Raji (cell line): Measurements from ENCODE around the gene MED12.
A peak's percentile ranks its signal among the peaks of the same experiment; 100 is the strongest.

Experiments used
- POLR2A ChIP-seq: IDR thresholded peaks from 2 replicates; pipeline ENCODE4 v1.6.1; 2011; ENCODE audit warnings: low read depth, low read length, control low read depth; ENCODE audit not compliant: insufficient read depth

MED12 gene

DNA sequence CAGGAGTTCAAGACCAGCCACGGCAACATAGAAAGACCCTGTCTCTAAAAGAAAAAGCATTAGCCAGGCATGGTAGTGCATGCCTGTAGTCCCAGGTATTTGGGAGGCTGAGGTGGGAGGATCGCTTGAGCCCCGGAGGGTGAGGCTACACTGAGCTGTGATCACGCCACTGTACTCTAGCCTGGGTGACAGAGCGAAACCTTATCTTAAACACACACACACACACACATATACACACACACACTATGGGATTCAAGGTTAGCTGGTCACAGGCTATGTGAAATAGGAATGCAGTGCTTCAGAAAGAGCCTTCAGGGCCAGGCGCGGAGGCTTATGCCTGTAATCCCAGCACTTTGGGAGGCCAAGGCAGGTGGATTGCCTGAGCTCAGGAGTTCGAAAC lies 49.7 kb downstream of the MED12 start:
- TF ChIP-seq POLR2A, result no peak

GRCh38 chrX:71169586-71169985 lies 51.2 kb downstream of the MED12 start:
- TF ChIP-seq POLR2A, result no peak

DNA sequence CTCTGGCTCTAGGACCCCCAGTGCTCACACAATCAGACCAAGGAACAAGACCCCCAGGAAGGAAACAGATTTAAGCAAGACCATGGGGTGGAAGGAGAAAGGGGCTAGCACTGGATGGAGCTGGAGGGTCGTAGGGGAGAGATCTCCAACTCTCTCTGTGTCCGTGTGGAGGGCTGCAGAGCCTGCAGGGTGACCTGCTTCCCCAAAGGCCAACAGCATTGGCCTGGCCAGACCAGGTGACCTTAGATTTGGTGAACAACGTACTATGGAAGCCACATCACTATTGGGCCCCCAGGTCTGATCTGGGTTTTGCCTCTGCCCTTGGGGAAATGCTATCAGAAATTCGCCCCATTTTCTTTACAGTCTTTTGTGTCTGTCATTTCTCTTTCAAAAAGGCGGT lies 52.3 kb downstream of the MED12 start:
- TF ChIP-seq POLR2A, result no peak

DNA sequence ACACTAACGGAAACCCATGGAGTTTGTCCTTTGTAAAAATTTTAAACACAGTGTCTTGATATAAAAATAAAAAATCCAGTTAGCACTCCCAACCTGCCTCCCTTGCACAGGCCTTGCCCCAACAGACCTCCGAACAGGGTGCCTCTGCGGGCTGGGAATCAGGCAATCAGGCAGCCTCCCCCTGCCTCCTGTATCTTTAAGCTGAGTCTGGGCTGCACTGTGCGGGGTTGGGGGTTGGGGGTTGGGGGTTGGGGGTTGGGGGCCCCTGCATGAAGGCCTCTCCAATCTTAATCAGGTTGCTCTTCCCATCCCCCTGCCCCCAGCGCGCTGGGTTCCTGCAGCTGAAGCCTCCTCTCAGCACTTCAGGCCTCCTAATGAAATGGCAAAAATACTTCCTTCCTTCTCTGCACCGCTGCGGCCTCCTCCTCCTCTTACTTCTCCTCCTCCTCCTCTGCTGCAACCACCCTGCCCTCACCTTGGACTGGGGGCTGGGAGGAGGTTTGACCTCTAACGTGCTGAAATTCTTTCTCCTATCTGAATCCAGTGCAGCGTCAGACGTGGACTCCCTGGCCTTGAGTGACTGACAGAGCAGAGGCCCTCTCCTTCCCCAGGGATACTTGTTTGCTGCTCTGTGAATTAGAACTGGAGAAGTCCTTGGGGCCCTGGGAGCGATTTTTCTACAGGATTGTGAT lies 52.9 kb downstream of the MED12 start:
- no peak for TF ChIP-seq POLR2A

- no peak for TF ChIP-seq POLR2A
These were observed 55.0 kb downstream of the MED12 start for GRCh38 chrX:71173440-71173839.

GRCh38 chrX:71174795-71175194 lies 56.4 kb downstream of the MED12 start:
- no peak for TF ChIP-seq POLR2A

DNA sequence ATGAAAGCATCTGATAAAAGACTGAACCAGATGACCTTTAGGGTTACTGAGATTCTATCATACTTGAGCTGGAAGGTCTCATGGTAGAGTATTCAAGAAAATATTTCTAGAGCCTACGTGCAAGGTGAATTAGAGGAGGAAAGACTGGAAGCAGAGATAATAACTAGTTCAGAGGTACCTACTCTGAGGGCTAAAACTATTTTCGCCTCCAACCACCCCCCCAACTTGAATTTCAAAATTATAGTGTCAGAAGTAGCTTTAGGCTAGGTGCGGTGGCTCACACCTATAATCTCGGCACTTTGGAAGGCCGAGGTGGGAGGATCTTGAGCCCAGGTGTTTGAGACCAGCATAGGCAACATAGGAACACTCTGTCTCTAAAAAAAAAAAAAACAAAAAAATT lies 57.1 kb downstream of the MED12 start:
- TF ChIP-seq POLR2A, result no peak

DNA sequence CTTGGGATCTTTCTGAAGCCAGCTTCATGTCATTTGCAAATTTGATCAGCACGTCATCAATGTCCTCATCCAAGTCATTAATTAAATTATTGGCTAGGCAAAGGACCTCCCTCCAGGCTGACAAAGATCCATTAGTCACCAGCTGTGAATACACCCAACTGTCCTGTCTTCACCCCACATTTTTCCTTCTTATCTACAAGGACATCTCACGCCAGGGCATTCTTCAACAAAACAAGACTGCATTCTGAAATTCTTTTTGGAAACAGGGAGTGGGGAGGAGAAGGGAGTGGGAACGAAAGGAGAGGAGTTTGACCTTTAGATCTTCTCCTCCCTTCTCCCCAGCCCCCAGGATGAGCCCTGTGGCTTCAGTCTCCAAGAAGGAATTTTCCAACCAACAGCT lies 58.9 kb downstream of the MED12 start:
- TF ChIP-seq POLR2A, result no peak

DNA sequence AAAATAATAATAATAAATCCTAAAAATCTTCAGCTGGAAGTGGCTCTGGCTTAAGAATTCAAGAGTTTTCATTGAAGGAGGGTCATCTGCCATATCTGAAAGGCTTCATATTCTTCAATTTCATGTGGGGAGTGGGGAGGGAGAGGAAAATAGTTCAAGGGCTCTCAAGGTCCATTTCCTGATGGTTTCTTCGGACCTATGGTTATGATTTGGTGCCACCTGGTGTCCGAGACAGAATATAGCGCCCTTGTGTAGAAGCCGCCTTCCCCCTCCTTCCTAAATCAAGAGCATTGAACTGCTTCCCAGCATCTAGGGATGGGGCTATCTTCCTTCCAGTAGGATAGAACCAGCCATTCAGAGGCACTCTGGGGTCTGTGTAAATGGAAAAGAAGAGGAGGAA lies 60.5 kb downstream of the MED12 start:
- no peak for TF ChIP-seq POLR2A

DNA sequence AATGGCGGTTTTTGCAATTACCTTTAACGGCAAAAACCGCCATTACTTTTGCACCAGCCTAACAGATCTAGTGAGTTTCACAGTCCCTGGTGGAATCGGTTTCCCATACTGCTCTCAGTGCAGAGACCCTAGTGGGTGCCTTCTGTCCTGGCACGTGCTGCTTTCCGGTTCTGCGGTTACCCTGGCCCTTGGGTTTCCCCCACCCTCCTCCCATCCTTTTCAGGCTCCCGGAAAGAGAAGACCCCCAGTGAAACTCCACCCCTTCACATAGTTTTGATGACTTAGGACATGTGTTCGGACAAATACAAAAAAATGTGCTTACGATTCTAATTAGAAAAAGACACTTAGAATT lies 63.1 kb downstream of the MED12 start:
- no peak; the same call in 1 of the 2 replicates for TF ChIP-seq POLR2A

DNA sequence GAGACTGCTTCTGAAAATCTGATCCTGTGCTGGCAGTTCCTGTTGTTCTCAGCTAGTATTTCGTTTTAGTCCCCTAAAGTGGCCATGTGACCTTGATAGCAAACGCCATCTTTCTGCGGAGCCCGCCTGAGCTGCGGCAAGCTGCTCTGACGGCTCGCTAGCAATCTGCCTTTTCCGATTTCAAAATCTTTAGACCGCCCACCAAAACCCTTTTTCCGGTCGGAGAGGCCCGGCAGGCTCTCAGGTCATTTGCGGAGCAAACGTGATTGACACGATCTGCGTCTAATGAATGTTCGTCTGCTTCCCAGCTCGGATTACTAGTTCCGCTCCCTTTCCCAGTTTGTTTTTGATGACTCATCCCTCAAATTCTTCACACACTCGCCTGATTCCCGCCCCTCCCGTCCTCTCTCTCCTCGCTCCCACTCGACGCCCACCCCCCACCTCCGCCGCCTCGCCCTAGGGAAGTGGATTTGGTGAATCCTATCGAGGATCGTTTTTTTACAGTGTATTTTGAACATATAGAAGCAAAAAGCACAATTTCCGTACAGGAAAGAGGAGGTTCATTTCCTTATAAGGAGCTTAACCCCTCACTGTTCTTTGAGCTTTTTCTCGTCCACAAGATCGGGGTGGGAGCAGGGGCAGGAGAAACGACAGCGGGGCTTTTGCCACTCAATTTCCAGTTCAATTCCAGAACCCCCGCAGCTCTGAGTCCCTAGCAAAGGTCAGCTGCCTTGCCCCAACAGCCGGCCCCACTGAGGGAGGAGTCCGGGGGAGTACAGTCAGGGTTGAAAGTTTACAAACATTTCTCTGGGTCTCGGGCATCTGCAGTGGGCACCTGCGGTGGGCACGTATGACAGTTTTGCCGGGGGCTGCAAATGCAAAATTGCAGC lies 63.8 kb downstream of the MED12 start:
- peak; percentile 75 for TF ChIP-seq POLR2A

DNA sequence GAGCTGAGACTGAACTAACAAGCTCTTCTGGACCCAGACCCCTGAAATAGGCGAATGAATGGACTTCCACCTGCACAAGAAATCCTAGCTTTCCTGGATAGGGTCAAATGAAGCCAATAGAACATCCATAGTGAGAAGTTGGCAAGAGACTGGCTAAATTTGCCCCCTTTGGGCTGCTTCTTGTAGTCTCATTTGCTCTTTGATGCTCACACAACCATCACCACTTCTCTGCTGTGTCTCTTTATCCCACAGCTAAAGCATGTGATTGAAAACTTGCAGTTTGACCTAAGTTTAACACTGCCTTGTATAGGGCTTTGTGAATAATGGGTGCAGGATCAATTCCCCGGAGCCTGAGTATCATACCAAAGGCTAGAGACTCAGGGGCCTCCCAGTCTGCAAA lies 64.5 kb downstream of the MED12 start:
- no peak for TF ChIP-seq POLR2A

DNA sequence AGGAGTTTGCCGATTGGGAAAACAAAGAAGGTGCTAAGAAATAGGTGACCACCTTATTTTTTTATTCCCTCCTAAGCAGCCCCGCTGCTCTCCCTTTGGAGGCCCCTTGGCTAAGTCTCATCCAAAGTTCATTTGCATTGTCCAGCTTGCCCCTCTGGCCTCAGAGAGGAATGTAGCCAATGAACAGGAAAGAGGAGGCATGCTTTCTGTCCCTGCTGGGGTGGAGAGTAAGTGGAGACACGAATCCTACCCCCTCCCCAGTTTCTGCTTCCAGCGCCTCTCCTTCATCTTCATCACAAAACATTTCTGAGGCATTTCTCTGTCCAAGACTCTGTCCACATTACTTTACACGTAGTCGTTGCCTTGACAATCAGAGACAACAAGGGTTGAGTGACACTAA lies 64.9 kb downstream of the MED12 start:
- TF ChIP-seq POLR2A, result no peak

DNA sequence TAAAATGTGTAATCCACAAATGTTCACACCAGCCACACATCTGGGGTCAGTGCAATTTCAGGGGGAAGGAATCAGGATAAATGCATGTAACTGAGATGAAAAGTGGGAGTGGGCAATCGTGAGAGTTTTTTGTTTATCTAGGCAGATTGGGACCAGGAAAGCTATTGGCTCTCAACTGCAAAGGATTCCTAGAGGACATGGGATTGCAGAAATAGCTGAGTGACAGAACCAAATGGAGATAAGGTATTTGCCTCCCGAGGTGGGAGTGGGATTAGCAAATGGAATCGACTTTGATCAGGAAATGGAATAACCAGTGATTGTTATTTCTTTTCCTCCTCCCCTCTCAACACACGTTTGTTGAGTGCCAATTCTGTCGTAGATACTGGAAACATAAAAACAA lies 65.7 kb downstream of the MED12 start:
- TF ChIP-seq POLR2A, result no peak

DNA sequence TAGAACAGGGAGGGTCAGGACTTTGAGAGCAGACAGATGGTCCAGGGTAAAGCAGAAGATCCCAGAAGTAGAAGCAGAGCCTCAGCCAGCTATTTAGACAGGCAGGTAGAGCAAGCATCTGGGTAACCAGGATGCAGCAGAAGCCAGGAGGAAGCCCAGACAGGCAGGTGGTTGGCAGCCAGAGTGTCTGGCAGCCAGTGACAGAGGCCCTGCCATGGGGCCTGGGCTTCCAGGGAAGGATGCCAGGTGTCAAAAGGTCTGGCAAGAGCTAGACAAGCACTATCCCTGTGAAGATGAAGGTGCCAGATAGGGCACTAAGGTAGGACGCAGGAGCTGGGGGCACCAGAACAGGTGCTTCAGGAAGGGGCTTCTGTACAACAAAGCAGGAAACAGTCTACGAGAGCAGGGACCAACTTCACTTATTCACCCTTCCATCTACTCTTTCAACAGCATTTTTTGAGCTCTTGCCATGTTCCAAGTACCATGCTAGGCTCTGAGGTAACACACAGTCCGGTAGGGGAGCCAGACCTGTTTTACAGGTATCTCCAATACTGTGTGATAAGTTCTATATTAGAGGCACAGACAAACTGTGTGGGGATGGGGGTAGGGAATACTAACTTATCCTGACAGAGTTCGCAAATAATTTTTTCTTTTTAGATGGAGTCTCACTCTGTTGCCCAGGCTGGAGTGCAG lies 66.6 kb downstream of the MED12 start:
- TF ChIP-seq POLR2A, result no peak

- no peak for TF ChIP-seq POLR2A
These were observed 72.9 kb downstream of the MED12 start for GRCh38 chrX:71191248-71191647.
